SK-MEL-5 (cell line): ENCODE results near the gene SORT1. TPM values are rescaled to one million over a fixed set of nuclear protein-coding genes. Genes with fewer than 3 reads are reported as not detected.
A peak's percentile ranks its signal among the peaks of the same experiment; 100 is the strongest.
"Not testable (repeated sequence)": the region's sequence is repeated elsewhere in the genome, so short reads cannot be mapped to it uniquely, and the experiment has no call there.

Experiments
- DNase-seq: peaks from one replicate; pipeline ENCODE4 v3.0.0-alpha.2; 2016; ENCODE audit warnings: low read depth, low spot score
- in situ Hi-C: cut with HindIII; loops from 2 replicates; pipeline ENCODE4 v1.10.0; 2016; ENCODE audit warnings: low sequenced_read_pairs, high pct_unique_total_duplicates, low pct_unique_long_range_greater_than_20kb
- total RNA-seq: library from RNA; depleted of rRNA; stranded (reverse); fragments of >200 nt; shearing (Covaris generic); gene quantifications from 2 replicates; pipeline ENCODE4 v1.2.3, GENCODE V29; 2014

The SORT1 gene
- total RNA-seq, 1 experiment from 2014 or later = 23.7 TPM

GRCh38 chr1:109294481-109294880 lies 103.2 kb downstream of the SORT1 start:
- DNase-seq = no peak
- in situ Hi-C loops = no loop called here

- DNase-seq = no peak
- in situ Hi-C loops = no loop called here
Observed at GRCh38 chr1:109293026-109293425, 104.7 kb downstream of the SORT1 start.

- no peak for DNase-seq
- in situ Hi-C loops = no loop called here
Observed at GRCh38 chr1:109292364-109292763, 105.4 kb downstream of the SORT1 start.

DNA sequence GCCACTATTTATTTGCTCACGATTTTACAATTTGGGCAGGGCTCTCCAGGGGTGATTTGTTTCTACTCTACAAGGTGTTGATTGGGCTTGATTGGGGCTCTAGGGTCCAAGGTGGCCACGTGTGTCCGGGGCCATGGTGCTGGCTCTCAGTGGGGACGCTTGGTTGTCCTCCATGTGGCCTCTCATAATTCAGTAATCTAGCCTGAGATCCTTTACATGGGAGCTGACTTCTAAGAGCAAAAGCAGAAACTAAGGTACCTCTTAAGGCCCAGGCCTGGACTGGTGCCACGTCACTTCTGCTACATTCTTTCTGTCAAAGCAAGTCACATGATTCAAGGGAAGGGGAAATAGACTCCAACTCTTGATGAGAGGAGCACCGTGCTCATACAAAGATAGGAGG lies 106.7 kb downstream of the SORT1 start:
- in situ Hi-C loops = no loop called here
- no peak for DNase-seq

DNA sequence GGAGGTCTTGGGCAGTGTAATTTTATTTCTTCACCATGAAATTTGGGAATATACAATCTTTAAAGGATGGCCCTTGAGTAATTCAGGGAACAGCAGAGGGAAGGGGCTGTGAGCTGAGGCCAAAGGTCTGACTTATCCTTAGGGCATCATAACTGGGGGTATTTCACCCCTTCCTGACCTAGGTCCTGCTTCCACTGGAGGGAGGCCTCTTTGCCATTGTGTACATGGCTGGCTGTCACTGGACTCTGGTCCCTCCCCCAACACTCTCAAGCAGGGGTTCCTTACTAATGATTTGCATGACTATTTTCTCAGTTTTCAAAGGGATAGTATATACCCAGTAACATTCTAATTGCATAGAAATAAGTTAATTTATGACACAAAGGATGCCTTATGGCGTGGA lies 107.6 kb downstream of the SORT1 start:
- in situ Hi-C loops = no loop called here
- DNase-seq = no peak

DNA sequence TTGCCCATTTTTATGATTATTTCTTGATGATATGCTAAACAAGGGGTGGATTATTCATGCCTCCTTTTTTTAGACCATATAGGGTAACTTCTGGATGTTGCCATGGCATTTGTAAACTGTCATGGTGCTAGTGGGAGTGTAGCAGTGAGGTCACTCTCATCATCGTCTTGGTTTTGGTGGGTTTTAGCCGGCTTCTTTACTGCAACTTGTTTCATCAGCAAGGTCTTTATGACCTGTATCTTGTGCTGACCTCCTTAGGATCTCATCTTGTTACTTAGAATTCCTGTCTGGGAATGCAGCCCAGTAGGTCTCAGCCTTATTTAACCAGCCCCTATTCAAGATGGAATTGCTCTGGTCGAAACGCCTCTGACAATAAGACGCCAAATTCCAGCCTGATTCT lies 111.0 kb downstream of the SORT1 start:
- DNase-seq, in situ Hi-C loops: not testable (repeated sequence)

GRCh38 chr1:109283748-109284600 lies 113.7 kb downstream of the SORT1 start:
- in situ Hi-C loops = no loop called here
- no peak for DNase-seq

GRCh38 chr1:109282952-109283747 lies 114.6 kb downstream of the SORT1 start, which contains the start of gene PSRC1:
Gene PSRC1 (minus strand): TSS chr1:109283145.
- peak; percentile 94 for DNase-seq
- in situ Hi-C loops = no loop called here

GRCh38 chr1:109282497-109282951 lies 115.2 kb downstream of the SORT1 start:
- DNase-seq = no peak
- in situ Hi-C loops = no loop called here

- DNase-seq = no peak
- in situ Hi-C loops = no loop called here
Observed at GRCh38 chr1:109281680-109282496, 115.8 kb downstream of the SORT1 start.

GRCh38 chr1:109280862-109281261 lies 116.9 kb downstream of the SORT1 start:
- in situ Hi-C loops = no loop called here
- no peak for DNase-seq

GRCh38 chr1:109279615-109280278 lies 118.0 kb downstream of the SORT1 start:
- in situ Hi-C loops = no loop called here
- no peak for DNase-seq

DNA sequence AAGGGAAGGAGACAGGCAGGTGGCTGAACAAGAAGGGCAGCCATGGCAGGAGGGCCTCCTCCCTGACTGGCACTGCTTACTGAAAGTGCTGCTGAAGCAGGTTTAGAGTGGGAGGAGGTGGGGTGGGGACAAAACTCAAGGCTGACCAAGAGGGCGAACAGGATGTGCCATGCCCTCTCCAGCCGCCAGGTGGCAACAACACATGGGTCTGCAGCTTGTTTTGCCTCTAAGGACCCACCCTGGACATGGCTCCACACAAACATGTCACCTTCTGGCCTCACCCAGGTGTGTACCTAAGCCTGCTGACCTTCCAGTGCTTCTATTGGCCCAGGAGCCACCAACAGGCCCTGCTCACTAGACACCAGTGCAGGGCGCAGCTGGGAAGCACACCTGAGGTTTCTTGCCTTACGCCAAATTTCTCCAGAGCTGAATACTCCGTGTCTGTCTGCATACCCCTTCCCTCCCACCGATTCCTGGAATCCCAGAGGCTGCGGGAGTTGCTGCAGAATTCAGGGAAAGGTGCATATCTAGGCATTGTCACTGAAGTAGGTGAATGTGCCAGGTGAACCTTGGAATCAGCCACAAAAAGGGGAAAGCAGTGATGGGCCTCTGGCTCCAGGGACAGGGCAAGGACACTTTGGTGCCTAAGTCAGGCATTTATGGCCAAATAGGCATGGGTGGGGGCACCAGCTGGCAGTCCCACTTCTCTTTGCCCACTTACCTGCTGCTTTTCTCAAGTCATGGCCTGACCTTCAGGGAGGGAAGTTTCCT lies 120.1 kb downstream of the SORT1 start:
- DNase-seq = peak; percentile 88
- in situ Hi-C loops = no loop called here

DNA sequence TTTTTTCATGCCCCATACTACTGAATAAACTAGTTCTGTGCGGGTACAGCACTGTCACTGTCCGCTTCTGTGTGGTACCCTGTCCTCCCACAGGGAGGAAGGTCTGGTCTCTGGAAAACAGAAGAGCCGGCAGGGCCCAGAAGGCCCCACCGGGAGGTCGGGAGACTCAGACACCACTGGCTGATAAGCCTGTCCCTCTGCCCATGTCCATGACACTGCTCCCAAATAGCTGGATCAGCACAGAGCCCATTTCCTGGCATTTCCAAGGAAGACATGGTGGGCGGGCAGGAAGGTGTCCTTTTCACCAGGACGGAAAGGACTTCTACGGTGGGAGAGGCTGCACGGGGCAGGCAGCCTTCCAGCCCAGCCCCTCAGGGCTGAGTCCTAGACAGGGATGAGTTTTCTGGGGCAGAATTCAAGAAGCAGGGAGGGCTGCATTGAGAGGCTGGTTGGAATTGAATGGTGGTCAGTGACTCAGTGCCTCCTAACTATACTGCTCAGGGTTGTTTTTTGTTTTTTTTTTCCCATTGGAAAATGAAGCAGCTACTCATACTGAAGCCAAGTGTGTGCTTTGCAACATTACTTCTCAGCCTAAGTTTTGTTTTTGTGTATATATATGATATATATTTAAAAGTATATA lies 121.9 kb downstream of the SORT1 start:
- in situ Hi-C loops = no loop called here
- no peak for DNase-seq

- in situ Hi-C loops = no loop called here
- DNase-seq = peak; percentile 87
Observed at GRCh38 chr1:109274533-109275476, 122.9 kb downstream of the SORT1 start.
